Esophagus squamous epithelium (tissue), 5 donors: ENCODE data around the gene SIPA1. TPM values are rescaled to one million over a fixed set of nuclear protein-coding genes. Genes with fewer than 3 reads are reported as not detected.

Source experiments
- DNase-seq: peaks from one replicate; lab custom pipeline; 2025; lab: John Stamatoyannopoulos, UW
- H3K27ac ChIP-seq, 4 donors: fragments of 200-600 bp; sonication (generic); one replicate each; pipeline ENCODE4 v1.5.1; 2016 to 2019; ENCODE audit warnings: mild to moderate bottlenecking in 1 of 4
- H3K27me3 ChIP-seq, 4 donors: fragments of 200-600 bp; sonication (generic); 1 replicate in 3 of 4; 2 replicates in 1 of 4; pipeline versions ENCODE4 v1.5.1 to v1.6.0; 2017 to 2021; ENCODE audit warnings: antibody characterized with exemption in 1 of 4
- H3K36me3 ChIP-seq, 3 donors: fragments of 200-600 bp; sonication (generic); one replicate each; pipeline ENCODE4 v1.5.1; 2016 to 2019
- H3K4me1 ChIP-seq, 3 donors: fragments of 200-600 bp; sonication (generic); one replicate each; pipeline ENCODE4 v1.5.1; 2017 to 2019
- H3K4me3 ChIP-seq, 4 donors: fragments of 200-600 bp; sonication (generic); 1 replicate in 3 of 4; 2 replicates in 1 of 4; pipeline ENCODE4 v1.5.1; 2016 to 2019; ENCODE audit warnings: mild to moderate bottlenecking in 2 of 4, moderate library complexity in 1 of 4
- H3K9me3 ChIP-seq, 3 donors: fragments of 200-600 bp; sonication (generic); one replicate each; pipeline ENCODE4 v1.5.1; 2016 to 2019
- POLR2A ChIP-seq, 4 donors: fragments of 450-650 bp; IDR thresholded peaks; one replicate each; pipeline ENCODE4 v1.6.1; 2017; ENCODE audit warnings: antibody characterized with exemption in 4 of 4, mild to moderate bottlenecking in 4 of 4, moderate library complexity in 3 of 4
- WGBS, 2 donors: methylation state at CpG; one replicate each; pipeline ENCODE4 v1.1.5; 2018; 5-methylcytosine and 5-hydroxymethylcytosine counted together
- intact Hi-C: fragments of 100-400 bp; cut with DNase I; formaldehyde crosslinking; loops from one replicate; pipeline ENCODE4 v1.15.0; 2022
- total RNA-seq, 4 donors: library from RNA; depleted of rRNA; stranded (reverse); fragments of >200 nt; gene quantifications; one replicate each; pipeline ENCODE4 v1.1.0, GENCODE V29; 2016
- TF ChIP-seq, protein P1 (sequence below), 6 experiments: fragments of 450-650 bp in 4 of 6; fragments of 200-600 bp in 2 of 6; sonication (generic) in 2 of 6; IDR thresholded peaks; one replicate each; pipeline ENCODE4 v1.5.1; 2016 to 2019; ENCODE audit warnings: antibody characterized with exemption in 6 of 6, mild to moderate bottlenecking in 4 of 6, moderate library complexity in 4 of 6
- donor health status: DM: yes; HTN: yes; CAD: no.

Gene SIPA1
- total RNA-seq, 4 donors from 2014 or later, result 7.8 to 29.2 (median 27.5) TPM

DNA sequence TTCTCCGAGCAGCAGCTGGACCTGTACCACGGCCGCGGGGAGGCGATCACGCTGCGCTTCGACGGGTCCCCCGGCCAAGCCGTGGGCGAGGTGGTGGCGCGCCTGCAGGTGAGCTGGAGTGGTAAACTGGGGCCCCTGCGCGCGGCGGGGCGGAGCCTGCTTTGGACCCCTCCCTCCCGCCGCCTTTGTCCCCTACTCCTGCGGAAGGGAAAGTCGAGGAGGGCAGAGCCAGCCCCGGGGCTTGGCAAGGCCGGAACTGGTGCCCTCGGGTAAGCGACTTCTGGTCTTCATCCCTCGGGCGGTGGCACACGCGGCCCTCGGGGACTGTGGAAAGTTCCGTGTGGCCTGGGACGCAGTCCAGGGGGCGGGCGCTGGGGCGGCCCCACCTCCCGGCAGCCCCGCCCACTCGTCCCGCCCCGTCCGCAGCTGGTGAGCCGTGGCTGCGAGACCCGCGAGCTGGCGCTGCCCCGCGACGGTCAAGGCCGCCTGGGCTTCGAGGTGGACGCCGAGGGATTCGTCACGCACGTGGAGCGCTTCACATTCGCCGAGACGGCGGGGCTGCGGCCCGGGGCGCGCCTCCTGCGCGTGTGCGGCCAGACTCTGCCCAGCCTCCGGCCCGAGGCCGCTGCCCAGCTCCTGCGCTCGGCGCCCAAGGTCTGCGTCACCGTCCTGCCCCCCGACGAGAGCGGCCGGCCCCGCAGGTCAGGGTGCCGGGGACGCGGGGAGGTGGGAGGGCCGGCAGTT lies 9.2 kb downstream of the SIPA1 start:
- H3K27me3 ChIP-seq, result no peaks in the 10 kb centered on the region
- intact Hi-C loops, result no loop called here

DNA sequence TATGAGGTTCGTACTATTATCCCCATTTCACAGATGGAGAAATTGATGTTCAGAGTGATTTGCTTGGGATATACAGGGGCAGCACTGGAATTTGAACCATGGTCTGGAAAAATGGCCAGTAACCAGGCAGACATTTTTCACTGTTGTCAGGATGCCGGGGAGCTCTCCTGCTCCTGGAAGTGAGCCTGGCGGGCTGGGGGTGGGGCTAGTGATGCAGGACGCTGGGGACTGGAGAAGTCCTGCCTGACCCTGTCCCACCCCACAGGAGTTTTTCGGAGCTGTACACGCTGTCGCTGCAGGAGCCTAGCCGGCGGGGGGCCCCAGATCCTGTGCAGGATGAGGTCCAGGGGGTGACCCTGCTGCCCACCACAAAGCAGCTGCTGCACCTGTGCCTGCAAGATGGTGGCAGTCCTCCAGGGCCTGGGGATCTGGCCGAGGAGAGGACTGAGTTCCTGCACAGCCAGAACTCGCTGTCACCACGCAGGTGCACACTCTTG lies 11.1 kb downstream of the SIPA1 start:
- Histone ChIP-seq H3K9me3 (no peaks in the 10 kb centered on the region), H3K36me3 (peaks cover 1 to 75% (median 6%) of the 10 kb centered on the region in 3 donors), H3K27ac (peak overlapping the region in 3 of 4 donors; percentile 7 to 97 (median 94)), H3K27me3 (no peaks in the 10 kb centered on the region), H3K4me3 (no peak overlapping the region), H3K4me1 (peaks cover 43 to 93% (median 49%) of the 10 kb centered on the region in 3 donors)
- DNase-seq, result no peak
- intact Hi-C loops, result no loop called here
- TF ChIP-seq, protein P1, sequence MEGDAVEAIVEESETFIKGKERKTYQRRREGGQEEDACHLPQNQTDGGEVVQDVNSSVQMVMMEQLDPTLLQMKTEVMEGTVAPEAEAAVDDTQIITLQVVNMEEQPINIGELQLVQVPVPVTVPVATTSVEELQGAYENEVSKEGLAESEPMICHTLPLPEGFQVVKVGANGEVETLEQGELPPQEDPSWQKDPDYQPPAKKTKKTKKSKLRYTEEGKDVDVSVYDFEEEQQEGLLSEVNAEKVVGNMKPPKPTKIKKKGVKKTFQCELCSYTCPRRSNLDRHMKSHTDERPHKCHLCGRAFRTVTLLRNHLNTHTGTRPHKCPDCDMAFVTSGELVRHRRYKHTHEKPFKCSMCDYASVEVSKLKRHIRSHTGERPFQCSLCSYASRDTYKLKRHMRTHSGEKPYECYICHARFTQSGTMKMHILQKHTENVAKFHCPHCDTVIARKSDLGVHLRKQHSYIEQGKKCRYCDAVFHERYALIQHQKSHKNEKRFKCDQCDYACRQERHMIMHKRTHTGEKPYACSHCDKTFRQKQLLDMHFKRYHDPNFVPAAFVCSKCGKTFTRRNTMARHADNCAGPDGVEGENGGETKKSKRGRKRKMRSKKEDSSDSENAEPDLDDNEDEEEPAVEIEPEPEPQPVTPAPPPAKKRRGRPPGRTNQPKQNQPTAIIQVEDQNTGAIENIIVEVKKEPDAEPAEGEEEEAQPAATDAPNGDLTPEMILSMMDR (IDR thresholded peaks at IDR 0.05), result no peak
- no peak for TF ChIP-seq POLR2A (IDR thresholded peaks at IDR 0.05)
- WGBS, 2 donors, result 52 to 71% methylated on average over 3 to 4 of the region's 12 CpGs

More for the DNA sequence above, 9.2 kb downstream of the SIPA1 start:
- no peak for TF ChIP-seq POLR2A (IDR thresholded peaks at IDR 0.05)
- TF ChIP-seq, protein P1 (IDR thresholded peaks at IDR 0.05), result peak in 1 of 6 experiments; percentile 25
- 31 to 33% methylated on average over 3 to 10 of the region's 87 CpGs for WGBS, 2 donors
- H3K27ac ChIP-seq, result peak overlapping the region; percentile 23 to 78 (median 62)
- no peaks in the 10 kb centered on the region for H3K9me3 ChIP-seq
- peaks cover 0 to 86% (median 17%) of the 10 kb centered on the region in 3 donors for H3K36me3 ChIP-seq
- peaks cover 32 to 96% (median 35%) of the 10 kb centered on the region in 3 donors for H3K4me1 ChIP-seq
- DNase-seq, result no peak
- H3K4me3 ChIP-seq, result peak overlapping the region; percentile 42 to 65 (median 50)

DNA sequence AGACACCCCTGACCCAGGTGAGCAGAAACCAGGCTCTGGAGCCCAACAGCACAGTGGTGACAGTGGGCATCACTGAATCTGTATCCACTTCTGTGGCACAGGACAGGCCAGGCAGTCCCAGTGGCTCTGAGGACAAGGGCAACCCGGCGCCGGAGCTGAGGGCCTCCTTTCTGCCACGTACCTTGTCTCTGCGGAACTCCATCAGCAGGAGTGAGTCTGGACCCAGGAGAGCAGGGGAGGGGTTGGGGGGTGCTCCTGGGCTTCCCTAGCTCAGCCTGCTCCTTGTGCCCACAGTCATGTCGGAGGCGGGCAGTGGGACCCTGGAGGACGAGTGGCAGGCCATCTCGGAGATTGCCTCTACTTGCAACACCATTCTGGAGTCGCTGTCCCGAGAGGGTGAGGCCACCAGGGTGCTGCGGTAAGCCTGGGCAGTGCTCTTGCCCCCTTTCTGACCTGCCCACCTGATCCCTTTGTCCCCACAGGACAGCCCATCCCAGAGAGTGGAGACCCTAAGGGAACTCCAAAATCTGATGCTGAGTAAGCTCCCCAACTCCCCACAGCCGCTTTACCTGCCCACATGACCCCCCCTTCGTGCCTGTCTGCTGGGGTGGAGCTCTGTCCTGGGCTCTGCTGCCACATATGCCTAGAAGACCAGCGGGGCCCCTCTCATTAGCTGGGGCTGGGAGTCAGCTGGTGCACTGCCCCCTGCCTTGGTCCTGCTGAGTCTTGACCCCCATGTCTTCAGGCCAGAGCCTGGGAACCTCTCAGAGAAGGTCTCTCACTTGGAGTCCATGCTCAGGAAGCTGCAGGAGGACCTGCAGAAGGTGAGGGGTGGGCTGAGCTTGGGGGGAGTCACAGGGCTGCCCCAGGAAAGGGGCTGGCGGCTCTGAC lies 12.0 kb downstream of the SIPA1 start:
- Histone ChIP-seq H3K4me1 (peaks cover 43 to 94% (median 47%) of the 10 kb centered on the region in 3 donors), H3K9me3 (no peaks in the 10 kb centered on the region), H3K27ac (peak overlapping the region; percentile 91 to 97 (median 94)), H3K36me3 (peaks cover 7 to 76% (median 9%) of the 10 kb centered on the region in 3 donors), H3K4me3 (peak overlapping the region in 2 of 4 donors; percentile 6 to 9), H3K27me3 (no peaks in the 10 kb centered on the region)
- 56 to 84% methylated on average over 3 to 6 of the region's 16 CpGs for WGBS, 2 donors
- DNase-seq, result no peak
- intact Hi-C loops, result no loop called here
- TF ChIP-seq, protein P1 (IDR thresholded peaks at IDR 0.05), result no peak
- no peak for TF ChIP-seq POLR2A (IDR thresholded peaks at IDR 0.05)

DNA sequence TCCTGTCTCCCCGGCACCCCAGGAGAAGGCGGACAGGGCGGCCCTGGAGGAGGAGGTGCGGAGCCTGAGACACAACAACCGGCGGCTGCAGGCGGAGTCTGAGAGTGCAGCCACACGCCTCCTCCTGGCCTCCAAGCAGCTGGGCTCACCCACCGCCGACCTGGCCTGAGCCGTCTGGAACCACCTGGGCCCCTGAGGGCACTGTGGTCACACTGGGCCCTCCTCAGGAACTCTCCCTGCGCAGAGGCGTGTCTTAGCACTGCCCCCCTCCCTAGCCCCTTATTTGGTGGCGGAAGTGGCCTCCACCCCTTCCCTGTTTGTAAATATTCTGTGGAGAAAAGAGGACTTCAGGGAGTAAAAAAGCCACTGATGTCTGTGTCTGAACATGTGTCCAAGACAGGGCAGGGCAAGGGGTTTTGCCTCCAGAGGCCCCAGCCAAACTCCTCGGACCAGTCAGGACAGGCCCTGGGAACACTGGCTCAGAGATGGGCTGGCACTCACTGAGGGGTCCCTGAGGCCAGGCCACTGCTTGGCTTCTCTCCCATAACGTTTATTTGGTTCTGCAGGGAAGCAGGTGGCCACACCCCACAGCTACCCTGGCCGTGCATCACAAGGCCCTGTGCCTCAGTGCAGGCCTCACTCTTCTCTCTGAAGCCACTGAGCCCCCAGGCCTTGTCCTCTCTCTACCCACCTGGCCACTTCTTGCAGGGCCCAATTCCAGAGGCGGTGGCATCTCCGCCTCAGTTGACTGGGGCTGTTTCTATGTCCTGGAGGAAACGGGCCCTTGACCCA lies 12.8 kb downstream of the SIPA1 start:
- peak overlapping the region; percentile 91 to 97 (median 94) for H3K27ac ChIP-seq
- no peaks in the 10 kb centered on the region for H3K9me3 ChIP-seq
- intact Hi-C loops, result no loop called here
- H3K4me1 ChIP-seq, result peaks cover 43 to 96% (median 47%) of the 10 kb centered on the region in 3 donors
- DNase-seq, result no peak
- peaks cover 10 to 76% (median 14%) of the 10 kb centered on the region in 3 donors for H3K36me3 ChIP-seq
- H3K27me3 ChIP-seq, result no peaks in the 10 kb centered on the region
- TF ChIP-seq POLR2A (IDR thresholded peaks at IDR 0.05), result no peak
- TF ChIP-seq, protein P1 (IDR thresholded peaks at IDR 0.05), result no peak
- WGBS, 2 donors, result 25 to 46% methylated on average over 8 to 15 of the region's 20 CpGs
- peak overlapping the region in 2 of 4 donors; percentile 6 to 9 for H3K4me3 ChIP-seq
